ACC112 (cell line): ENCODE measurements around the gene CAMSAP1.
A peak's percentile ranks its signal among the peaks of the same experiment; 100 is the strongest.
"Not testable (repeated sequence)": the region's sequence is repeated elsewhere in the genome, so short reads cannot be mapped to it uniquely, and the experiment has no call there.

Source experiments
- H2AFZ ChIP-seq: fragments of 200-600 bp; sonication (generic); one replicate; pipeline ENCODE4 v1.6.0; 2017; ENCODE audit warnings: antibody characterized with exemption, low read length; ENCODE audit not compliant: unreplicated experiment
- H3K27ac ChIP-seq: fragments of 200-600 bp; sonication (generic); 2 replicates; pipeline ENCODE4 v1.5.1; 2014; ENCODE audit warnings: low read depth, mild to moderate bottlenecking, antibody characterized with exemption, low read length, moderate library complexity
- H3K27me3 ChIP-seq: fragments of 200-600 bp; sonication (generic); 2 replicates; pipeline ENCODE4 v1.6.1; 2014; ENCODE audit warnings: mild to moderate bottlenecking, antibody characterized with exemption, low read length, moderate library complexity, mixed read lengths; ENCODE audit not compliant: insufficient read depth
- H3K36me3 ChIP-seq: fragments of 200-600 bp; sonication (generic); 2 replicates; pipeline ENCODE4 v1.6.1; 2016; ENCODE audit warnings: mild to moderate bottlenecking, antibody characterized with exemption, low read length, moderate library complexity, mixed read lengths; ENCODE audit not compliant: insufficient read depth
- H3K4me1 ChIP-seq: fragments of 200-600 bp; sonication (generic); one replicate; pipeline ENCODE4 v1.6.1; 2016; ENCODE audit warnings: low read length, mixed read lengths; ENCODE audit not compliant: insufficient read depth, unreplicated experiment, control insufficient read depth
- H3K4me3 ChIP-seq: fragments of 200-600 bp; sonication (generic); 2 replicates; pipeline ENCODE4 v1.5.1; 2014; ENCODE audit warnings: mild to moderate bottlenecking, low read depth, low read length
- H3K79me2 ChIP-seq: fragments of 200-600 bp; sonication (generic); one replicate; pipeline ENCODE4 v1.6.0; 2016; ENCODE audit warnings: low read length; ENCODE audit not compliant: control insufficient read depth, unreplicated experiment, insufficient read depth

CAMSAP1 gene

DNA sequence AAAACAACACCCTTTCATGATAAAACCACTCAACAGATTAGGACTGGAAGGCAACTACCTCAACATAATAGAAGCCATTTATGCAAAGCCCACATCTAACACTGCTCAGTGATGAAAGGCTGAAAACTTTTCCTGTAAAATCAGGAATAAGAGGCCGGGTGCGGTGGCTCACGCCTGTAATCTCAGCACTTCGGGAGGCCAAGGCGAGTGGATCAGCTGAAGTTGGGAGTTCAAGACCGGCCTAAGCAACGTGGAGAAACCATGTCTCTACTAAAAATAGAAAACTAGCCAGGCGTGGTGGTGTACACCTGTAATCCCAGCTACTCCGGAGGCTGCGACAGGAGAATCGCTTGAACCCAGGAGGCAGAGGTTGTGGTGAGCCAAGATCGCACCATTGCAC lies 8.9 kb upstream of the CAMSAP1 start:
- not testable (repeated sequence) for H2AFZ ChIP-seq, H3K27ac ChIP-seq, H3K4me3 ChIP-seq, H3K27me3 ChIP-seq, H3K4me1 ChIP-seq, H3K79me2 ChIP-seq
- peaks cover 53% of the 10 kb centered on the region for H3K36me3 ChIP-seq

DNA sequence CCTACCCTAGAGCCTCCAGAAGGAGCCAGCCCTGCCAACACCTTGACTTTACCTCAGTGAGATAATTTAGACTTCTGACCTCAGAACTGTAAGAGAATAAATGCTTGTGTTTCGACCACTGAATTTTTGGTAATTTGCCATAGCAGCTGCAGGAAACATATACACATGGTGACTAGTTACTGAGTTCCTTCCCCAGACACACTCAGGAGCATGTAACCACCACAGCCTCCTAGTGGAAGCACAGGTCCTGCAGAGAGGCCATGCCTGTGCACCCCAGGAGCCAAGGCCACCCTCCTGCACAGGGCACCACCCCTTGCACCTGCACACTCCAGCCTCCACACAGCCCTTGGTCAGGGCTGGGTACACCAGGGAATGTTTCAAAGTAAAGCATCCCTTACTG lies 7.6 kb upstream of the CAMSAP1 start:
- H3K27me3 ChIP-seq, result no peaks in the 10 kb centered on the region
- H3K27ac ChIP-seq, result no peak overlapping the region
- H3K4me3 ChIP-seq, result no peak overlapping the region
- no peak overlapping the region for H2AFZ ChIP-seq
- H3K79me2 ChIP-seq, result peaks cover 21% of the 10 kb centered on the region
- peaks cover 64% of the 10 kb centered on the region for H3K36me3 ChIP-seq
- peaks cover 3% of the 10 kb centered on the region for H3K4me1 ChIP-seq

DNA sequence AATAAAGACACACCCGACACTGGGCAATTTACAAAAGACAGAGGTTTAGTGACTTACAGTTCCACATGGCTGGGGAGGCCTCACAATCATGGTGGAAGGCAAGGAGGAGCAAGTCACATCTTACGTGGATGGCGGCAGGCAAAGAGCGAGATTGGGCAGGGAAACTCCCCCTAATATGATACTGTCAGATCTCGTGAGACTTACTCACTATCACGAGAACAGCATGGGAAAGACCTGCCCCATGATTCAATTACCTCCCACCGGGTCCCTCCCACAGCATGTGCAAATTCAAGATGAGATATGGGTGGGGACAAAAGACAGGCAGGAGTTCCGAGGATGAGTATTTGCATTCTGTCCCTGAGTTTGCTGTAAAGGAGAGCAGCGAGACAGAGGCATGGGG lies 3.9 kb upstream of the CAMSAP1 start:
- H3K4me3 ChIP-seq, H3K27me3 ChIP-seq, H2AFZ ChIP-seq, H3K27ac ChIP-seq: not testable (repeated sequence)
- Histone ChIP-seq H3K79me2 (peaks cover 49% of the 10 kb centered on the region), H3K4me1 (peaks cover 16% of the 10 kb centered on the region), H3K36me3 (peaks cover 63% of the 10 kb centered on the region)

DNA sequence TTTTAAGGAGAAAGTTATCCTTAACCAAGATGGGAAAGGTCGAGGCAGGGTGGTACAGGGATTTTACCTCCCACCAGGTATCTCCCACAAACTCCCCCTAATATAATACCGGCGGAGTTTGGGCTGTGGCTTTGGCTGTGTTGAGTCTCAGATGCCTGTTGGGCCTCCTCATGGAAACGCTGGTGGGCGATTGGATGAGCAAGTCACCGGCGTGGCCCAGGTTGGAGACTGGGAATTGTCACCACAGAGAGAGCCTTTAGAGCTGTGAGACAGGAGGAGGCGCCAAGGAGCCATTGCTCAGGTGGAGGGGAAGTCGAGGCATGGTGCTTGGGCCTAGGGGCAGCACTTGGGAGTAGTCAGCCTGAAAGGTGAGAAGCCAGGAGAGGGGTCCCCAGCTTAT lies 3.4 kb upstream of the CAMSAP1 start:
- no peak overlapping the region for H3K4me3 ChIP-seq
- H2AFZ ChIP-seq, result no peak overlapping the region
- H3K79me2 ChIP-seq, result peaks cover 54% of the 10 kb centered on the region
- H3K27ac ChIP-seq, result no peak overlapping the region
- H3K27me3 ChIP-seq, result no peaks in the 10 kb centered on the region
- H3K4me1 ChIP-seq, result peaks cover 17% of the 10 kb centered on the region
- H3K36me3 ChIP-seq, result peaks cover 59% of the 10 kb centered on the region

DNA sequence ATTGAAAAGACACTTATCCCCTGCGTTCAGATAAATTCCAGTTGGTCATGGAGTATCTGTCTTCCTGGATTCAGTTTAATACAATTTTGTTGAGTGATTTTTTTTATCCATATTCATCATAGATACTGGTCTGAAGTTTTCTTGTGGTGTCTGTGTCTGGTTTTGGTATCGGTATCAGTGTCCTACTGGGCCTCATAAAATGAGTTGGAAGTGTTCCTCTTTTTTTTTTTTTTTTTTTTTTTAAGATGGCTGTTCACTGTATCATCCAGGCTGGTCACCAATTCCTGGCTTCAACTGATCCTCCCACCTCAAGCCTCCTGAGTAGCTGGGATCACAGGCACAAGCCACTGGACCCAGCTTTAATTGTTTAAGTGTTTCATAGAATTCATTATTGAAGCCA lies 2.9 kb upstream of the CAMSAP1 start:
- Histone ChIP-seq H2AFZ (no peak overlapping the region), H3K27me3 (no peaks in the 10 kb centered on the region), H3K4me1 (peaks cover 22% of the 10 kb centered on the region), H3K79me2 (peaks cover 59% of the 10 kb centered on the region), H3K4me3 (peak overlapping the region; percentile 42; the same call in 1 of the 2 replicates), H3K36me3 (peaks cover 53% of the 10 kb centered on the region), H3K27ac (no peak overlapping the region)

DNA sequence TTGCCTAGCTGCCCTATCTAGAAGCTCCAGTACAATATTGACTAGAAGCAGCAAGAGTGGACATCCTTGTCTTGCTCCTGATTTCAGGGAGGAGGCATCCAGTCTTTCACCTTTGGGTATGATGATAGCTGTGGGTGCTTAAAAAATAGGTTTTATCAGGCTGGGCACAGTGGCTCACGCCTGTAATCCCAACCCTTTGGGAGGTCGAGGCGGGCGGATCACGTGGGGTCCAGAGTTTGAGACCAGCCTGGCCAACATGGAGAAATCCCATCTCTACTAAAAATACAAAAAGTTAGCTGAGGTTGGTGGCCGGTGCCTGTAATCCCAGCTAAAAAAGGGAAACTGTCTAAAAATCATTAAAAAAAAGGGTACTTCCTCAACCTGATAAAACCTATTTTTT lies 2.0 kb upstream of the CAMSAP1 start:
- no peak overlapping the region; the same call in 1 of the 2 replicates for H3K27ac ChIP-seq
- H2AFZ ChIP-seq, result no peak overlapping the region
- H3K4me3 ChIP-seq, result peak overlapping the region; percentile 94
- H3K4me1 ChIP-seq, result peaks cover 29% of the 10 kb centered on the region
- H3K27me3 ChIP-seq, result no peaks in the 10 kb centered on the region
- peaks cover 68% of the 10 kb centered on the region for H3K79me2 ChIP-seq
- H3K36me3 ChIP-seq, result peaks cover 45% of the 10 kb centered on the region

DNA sequence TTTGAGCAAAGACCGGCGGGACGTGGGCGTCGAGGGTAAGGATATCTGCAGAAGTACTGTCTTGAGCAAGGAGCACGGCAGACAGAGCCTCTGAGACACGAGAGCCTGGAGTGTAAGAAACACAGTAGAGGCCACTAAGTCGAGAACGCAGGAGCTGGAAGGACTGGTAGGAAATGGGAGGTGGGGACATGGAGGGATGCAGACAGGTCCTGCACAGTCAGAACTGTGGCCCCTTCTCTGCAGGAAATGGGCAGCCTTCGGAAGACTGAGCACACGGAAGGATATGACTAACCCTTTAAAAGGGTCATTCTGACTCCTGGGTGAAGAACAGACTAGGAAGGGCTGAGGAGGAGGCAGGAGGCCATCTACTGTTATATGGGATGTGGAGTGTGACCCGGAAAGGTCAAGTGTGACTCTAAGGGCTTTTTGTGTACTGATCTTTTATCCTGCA lies 1.4 kb upstream of the CAMSAP1 start:
- Histone ChIP-seq H2AFZ (no peak overlapping the region), H3K79me2 (peaks cover 74% of the 10 kb centered on the region), H3K4me3 (peak overlapping the region; percentile 94), H3K4me1 (peaks cover 29% of the 10 kb centered on the region), H3K27me3 (no peaks in the 10 kb centered on the region), H3K27ac (no peak overlapping the region; the same call in 1 of the 2 replicates), H3K36me3 (peaks cover 39% of the 10 kb centered on the region)

DNA sequence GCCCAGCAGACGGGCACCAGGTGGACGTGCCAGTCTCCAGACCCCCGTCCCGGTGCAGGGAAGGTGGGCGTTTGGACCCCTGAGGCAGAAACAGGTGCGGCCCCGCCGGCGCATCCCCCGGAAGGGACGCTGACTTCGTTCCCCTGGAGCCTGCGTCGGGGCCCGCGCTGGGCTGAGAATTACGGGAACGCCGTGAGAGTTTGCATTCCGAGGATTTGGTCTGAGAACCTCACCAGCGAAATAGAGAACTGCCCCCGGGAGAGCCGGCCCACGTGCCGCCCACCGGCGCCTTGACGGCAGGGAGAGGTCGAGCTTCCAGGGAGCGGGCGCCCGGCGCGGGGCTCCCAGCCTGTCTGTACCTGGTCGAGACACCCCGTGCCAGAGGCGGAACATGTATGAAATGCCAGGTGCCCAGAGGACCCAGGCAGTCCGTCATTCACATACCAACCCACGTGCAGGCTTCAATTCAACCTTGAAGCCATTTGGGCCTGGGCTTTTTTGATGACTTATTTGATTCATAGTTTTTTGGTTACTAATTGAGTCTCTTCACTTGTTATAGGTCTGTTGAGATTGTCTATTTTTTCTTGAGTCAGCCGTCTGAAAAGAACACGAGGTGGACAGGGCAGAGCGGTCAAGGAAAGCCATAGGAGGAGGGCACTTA lies 877 bp upstream of the CAMSAP1 start:
- Histone ChIP-seq H3K4me1 (peaks cover 29% of the 10 kb centered on the region), H3K79me2 (peaks cover 79% of the 10 kb centered on the region), H3K27me3 (no peaks in the 10 kb centered on the region), H3K36me3 (peaks cover 33% of the 10 kb centered on the region), H2AFZ (peak overlapping the region; percentile 39), H3K4me3 (peak overlapping the region; percentile 94), H3K27ac (peak overlapping the region; percentile 27; the same call in 1 of the 2 replicates)

DNA sequence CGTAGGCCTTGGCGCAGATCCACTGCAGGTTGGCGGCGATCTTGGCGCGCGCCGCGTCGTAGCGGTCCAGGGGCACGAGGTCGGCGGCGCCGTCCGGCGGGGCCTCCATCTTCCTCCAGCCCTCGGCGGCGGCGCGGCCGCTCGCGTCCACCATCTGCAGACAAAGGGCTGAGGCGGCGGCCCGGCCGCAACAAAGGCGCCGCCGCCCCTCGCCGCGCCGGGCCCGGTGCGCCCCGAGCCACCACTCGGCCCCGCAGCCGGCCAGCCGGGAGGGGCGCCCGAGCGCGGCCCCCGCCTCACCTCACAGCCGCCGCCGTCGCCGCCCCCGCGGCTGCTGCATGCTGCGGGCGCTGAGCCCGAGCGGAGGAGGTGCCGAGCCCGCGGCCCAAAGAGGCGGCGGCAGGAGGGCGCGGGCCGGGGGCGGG lies 328 bp downstream of the CAMSAP1 start:
- peaks cover 29% of the 10 kb centered on the region for H3K4me1 ChIP-seq
- peaks cover 25% of the 10 kb centered on the region for H3K36me3 ChIP-seq
- no peaks in the 10 kb centered on the region for H3K27me3 ChIP-seq
- no peak overlapping the region for H2AFZ ChIP-seq
- peak overlapping the region; percentile 83 for H3K4me3 ChIP-seq
- peaks cover 91% of the 10 kb centered on the region for H3K79me2 ChIP-seq
- no peak overlapping the region for H3K27ac ChIP-seq

DNA sequence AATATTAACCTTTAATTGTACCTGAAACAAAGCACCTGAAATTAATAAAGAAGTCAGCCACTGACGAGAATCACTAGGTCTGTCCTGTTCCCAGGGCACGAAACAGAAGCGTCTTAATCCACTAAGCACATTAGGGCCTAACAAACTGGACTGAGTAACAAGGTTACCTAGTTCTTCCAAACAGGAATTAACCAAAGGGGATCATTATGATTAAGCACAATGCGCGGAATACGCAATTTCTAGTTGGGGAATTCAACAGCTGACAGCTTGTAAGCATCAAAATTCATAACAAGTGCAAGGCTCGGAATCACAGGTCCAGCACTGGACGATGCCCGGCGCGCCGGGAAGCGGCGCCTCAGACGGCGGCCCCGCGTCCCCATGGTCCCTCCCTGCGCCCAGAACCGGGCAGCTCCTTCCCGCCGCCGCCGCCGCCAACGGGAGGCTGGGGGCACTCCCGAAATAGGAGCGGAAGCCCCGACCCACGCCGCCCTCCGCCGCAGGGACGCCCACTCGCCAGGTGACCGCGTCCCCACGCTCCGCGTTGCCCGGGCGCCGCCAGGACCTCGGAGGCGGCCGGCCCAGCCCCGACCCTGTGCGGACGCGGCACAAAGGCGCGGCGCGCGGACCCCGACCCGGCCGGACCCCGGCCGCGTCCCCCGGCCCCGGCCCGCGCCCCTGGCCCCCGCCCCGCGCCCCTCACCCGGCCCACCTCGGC lies 898 bp downstream of the CAMSAP1 start:
- no peak overlapping the region; the same call in 1 of the 2 replicates for H3K27ac ChIP-seq
- peaks cover 29% of the 10 kb centered on the region for H3K4me1 ChIP-seq

More for the DNA sequence above, 898 bp downstream of the CAMSAP1 start:
- Histone ChIP-seq H3K27me3 (no peaks in the 10 kb centered on the region), H3K79me2 (peaks cover 91% of the 10 kb centered on the region), H3K4me3 (peak overlapping the region; percentile 83), H3K36me3 (peaks cover 19% of the 10 kb centered on the region), H2AFZ (peak overlapping the region; percentile 6)
